Measurements from ENCODE around the gene TMEM169.
"Not testable (repeated sequence)": the region's sequence is repeated elsewhere in the genome, so short reads cannot be mapped to it uniquely, and the experiment has no call there.

TMEM169 gene

DNA sequence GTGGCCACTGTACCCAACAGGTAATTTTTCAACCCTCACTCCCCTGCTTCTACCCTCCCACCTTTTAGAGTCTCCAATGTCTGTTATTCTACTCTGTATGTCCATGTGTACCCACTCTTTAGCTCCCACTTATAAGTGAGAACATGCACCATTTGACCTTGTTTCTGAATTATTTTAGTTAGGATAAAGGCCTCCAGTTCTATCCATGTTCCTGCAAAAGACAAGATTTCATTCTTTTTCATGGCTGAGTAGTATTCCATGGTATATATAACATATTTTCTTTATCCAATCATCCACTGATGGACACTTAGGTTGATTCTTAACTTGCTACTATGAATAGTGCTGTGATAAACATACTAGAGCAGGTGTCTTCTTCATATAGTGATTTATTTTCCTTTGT is 9.2 kb upstream of the TMEM169 start:
- no peak for DNase-seq

DNA sequence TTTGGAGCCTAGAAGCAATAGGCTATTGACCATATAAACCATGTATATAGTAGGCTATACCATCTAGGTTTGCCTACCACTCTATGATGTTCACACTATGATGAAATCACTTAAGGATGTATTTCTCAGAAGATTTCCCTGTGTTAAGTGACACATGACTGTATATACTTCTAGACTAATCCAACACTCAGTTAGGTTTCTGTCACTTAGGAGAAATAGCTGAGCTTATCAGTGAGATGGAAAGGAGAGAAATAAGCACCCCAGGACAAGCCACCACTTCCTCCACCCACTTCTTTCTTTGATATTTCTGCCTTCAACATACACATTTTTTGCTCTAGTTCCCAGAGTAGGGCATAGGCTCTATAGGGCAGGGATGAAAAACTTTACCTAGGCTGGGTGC is 7.9 kb upstream of the TMEM169 start:
- DNase-seq, result no peak

DNA sequence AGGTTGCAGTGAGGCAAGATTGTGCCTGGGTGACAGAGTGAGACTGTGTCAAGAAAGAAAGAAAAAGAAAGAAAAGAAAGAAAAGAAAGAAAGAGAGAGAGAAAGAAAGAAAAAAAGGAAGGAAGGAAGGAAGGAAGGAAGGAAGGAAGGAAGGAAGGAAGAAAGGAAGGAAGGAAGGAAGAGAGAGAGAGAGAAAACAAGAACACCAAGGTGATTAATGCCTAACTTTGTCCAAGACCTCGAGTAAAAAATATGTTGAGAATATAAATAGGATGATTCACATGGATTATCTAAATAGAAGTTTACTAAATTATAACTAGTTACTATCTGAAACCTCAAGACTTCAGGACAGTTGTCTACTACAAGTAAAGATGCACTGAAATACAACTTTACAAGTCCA is 7.3 kb upstream of the TMEM169 start:
- no peak for DNase-seq

DNA sequence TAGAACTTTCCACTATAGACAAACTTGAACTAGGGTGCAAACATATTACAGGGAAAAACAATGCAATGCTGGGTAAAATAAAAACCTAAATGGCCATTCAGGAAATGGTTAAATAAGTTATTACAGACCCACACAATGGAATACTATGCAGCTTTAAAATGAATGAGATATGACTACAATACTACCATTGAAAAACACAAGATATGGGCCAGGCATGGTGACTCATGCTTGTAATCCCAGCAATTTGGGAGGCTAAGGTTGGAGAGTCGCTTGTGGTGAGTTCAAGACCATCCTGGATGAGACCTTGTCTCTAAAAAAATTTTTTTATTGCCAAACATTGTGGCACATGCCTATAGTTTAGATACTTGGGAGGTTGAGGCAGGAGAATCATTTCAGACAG is 6.9 kb upstream of the TMEM169 start:
- DNase-seq, result no peak

DNA sequence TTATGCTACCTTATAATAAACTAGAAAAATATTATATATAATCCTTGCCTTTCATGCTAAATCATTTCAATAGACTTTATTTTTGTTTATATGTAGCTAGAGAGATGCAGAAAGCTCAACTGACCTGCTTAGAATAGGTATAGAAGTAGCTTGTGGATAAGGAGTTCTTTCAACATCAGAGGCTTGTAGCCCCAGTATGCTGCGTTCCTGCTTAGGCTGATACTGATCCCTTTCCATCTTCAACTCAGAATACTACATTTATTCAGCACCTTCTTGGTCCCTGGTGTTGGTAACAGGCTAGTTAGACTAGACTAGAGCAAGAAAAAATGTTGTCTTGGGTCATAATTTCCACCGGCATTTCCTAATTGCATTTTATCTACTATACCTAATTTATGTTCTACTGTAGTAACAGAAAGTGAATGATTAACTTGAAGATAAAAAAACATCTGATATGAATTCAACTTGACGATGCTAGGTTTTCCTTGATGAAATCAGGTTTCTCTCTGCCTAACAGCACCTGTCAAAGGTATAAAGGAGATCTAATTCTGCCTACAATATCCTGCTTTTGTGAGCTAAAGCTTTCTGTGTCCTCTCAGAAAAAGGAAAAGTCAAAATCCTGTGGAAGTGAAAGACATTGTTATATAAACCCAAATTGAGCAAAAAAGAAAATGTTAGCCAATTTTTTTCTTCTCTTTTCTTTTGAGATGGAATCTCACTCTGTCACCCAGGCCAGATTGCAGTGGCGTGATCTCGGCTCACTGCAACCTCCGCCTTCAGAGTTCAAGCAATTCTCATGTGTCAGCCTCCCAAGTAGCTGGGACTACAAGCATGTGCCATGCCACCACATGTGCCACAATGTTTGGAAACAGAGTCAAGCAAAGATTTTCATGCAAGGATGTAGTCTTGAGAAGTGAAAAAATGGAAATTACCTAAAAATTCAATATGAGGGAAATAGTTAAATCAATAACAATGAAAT is 5.9 kb upstream of the TMEM169 start:
- no peak for DNase-seq

DNA sequence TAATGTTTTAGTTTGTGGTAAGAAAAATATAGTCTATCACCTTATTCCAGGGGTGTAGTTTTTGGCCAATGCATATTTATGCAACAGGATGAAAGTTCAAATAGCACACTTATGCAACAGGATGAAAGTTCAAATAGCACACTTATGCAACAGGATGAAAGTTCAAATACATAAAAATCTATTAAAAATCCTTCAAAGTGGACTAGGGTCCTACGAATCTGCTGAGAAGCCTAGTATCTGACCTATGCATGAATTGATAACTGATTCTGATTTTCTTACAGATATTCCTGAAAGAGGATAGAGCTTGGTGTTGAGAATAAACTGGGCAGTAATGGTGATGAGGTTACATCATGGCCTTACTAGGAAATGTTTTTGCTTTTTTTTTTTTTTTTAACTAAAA is 2.9 kb upstream of the TMEM169 start:
- no peak for DNase-seq

DNA sequence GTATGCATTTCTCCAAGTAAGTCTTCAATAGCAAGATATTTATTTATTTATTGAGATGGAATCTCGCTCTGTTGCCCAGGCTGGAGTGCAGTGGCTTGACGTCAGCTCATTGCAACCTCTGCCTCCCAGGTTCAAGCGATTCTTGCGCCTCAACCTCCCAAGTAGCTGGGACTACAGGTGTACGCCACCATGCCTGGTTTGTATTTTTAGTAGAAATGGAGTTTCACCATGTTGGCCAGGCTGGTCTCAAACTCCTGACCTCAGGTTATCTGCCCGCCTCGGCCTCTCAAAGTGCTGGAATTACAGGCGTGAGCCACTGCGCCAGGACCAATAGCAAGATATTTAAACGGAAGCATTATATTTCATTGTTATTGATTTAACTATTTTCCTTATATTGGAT is 1.7 kb upstream of the TMEM169 start:
- not testable (repeated sequence) for DNase-seq

DNA sequence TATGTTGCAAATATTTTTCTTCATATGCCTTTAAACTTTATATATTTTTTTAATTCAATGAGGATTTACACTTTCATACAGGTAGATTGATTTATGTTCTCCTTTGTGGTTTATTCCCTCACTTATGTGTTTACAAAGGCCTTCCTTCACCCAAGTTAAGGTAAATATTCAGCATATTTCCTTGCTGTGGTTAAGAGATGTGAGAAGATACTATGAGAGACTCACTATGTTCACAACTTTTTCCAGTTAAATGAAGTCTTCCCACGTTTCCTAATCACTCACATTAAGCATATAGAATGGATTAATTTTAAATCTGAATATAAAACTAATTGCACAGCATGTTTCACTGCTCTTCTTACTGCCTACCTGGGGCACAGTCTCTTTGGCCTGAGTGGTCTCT is 707 bp upstream of the TMEM169 start:
- no peak for DNase-seq

DNA sequence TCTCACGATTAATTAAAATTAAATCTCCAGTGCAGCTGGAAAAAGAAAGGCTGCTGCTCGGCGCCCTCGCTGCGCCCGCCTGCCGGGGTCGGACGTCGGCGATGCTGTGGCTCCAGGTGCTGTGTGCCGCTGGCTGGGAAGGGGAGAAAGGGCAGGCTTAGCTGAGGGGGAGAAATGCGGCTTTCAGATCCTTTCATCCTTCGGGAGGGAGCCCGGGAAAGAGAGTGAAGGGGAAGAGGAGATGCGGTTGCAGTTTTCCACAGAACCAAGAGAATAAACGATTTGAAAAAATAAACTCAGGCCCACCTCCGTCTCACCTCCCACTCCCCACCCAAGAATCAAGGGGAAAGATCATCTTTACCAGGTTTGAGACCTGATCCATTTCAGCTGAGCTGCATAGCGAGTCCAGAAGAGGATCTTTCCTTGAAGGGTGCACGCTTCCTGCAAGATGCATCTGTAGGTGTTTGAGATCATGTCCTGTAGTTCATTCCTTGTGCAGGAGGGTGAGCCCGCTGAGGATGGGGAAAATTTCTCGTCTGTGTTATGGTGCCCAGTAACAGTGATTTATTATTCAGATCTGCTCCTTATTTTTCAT is 495 bp downstream of the TMEM169 start:
- no peak for DNase-seq

DNA sequence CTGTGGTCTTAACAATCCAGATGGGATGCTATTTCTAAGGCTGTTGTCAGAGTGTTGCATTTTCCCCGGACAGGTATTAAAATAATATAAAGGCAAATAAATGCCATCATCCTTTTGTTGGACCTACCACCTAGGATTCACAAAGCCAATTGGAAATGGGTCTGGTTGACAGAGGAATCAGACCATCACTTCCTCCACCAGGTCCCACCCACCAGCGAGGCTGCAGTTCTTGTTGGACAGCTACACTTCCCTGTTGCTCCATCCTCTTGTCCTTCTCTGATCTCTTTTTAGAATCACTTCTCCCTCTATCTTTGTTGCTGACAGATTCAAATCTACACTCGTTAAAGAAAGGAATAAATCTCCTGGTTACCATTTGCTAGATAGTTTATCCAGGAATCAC is 1.1 kb downstream of the TMEM169 start:
- DNase-seq, result peak; percentile 24 to 31

DNA sequence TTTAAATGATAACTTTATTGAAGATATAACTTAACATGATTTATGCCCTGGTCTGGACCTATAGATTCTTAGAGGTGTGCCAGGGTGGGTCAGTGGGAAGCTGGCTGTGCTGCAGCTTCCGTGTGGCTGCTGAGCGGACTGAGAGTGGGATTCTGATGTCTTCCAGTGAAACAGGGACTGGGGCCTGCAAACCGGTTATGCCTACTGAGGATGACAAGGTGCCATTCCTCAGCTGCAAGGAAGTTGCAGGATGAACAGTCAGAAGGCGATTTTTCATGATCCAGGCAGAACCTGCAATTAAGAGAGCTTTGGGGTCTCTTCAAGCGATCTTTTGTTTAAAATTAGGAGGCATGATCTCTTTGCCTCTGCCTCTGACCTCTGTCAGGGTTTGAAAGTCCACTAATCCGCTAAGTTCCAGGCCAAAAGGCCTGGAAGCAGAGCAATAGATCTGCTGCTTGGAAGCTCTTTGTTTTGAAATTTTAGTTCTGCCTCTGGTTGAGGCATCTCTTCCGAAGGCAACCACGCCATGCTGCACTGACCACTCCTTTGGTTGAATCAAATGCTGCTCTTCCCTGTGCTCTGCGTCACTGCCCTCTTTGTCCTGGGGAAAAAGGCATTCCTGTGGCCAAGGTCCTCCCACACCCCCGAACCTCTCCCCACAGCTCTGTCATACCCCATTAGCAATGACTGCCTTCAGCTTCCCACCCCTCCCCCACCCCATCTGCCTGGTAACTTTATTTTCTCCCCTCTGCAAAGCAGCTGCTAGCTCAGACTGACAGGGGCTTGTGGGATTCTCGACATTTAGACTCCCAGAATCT is 2.0 kb downstream of the TMEM169 start:
- DNase-seq, result no peak

DNA sequence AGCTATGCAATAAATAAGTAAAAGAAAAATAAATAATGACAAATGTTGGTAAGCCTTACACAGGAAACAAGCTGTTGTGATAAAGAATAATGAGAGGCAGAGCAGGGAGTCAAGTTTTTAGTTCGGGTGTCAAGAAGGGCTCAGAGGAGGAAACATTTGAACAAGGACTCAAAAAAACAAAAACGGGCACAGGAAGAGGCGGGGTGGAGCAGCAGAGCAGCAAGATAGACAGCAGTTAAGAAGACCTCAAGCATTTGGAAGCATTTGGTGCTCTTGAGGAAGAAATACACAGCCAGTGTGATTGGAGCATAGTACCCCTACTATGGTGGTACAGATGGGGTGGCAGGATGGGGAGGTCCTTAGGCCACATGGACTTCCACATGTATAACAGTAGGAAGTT is 2.8 kb downstream of the TMEM169 start:
- DNase-seq, result no peak

DNA sequence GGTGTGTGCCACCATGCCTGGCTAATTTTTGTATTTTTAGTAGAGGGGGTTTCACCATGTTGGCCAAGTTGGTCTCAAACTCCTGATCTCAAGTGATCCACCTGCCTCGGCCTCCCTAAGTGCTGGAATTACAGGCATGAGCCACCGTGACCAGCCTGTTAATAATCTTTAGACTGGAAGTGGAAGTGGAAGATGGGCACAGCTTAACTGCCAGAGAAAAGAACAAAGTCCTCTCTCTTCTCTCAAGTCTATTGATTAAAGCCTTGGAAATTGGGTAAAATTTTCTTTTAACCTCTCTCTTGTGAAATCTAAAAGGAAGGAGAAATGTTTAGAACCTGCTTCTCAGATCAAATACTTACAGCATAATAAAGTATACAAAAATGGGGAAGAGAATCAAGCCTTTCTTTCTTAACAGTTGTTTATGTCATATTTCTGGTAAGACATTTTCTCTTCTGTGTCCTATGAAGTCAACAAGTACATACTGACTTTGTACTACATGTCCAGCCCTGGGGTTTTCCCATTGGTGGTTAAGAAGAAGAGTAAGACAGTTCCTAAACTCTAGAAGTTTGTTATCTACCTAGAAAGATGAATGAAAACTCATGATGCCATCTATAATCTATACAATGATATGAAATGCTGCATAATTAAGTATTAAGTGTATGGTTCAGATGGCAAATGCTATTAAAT is 4.6 kb downstream of the TMEM169 start:
- no peak for DNase-seq

DNA sequence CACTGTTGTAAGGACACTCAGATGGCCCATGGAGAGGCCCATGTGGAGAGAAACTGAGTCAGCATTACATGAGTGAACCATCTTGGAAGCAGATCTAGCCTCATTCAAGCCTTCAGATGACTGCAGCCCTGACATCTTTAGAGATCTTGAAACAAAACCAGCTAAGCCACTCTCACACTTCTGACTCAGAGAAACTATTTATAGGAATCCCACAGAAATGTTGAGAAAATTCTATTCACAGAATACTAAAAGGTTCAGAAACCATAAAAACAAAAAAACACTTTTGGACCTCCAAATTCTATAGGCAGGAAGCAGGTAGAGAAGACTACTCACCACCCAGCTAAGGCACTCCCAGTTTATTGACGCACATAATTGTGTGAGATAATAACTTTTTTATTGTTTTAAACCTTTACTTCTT is 8.7 kb downstream of the TMEM169 start:
- no peak for DNase-seq

DNA sequence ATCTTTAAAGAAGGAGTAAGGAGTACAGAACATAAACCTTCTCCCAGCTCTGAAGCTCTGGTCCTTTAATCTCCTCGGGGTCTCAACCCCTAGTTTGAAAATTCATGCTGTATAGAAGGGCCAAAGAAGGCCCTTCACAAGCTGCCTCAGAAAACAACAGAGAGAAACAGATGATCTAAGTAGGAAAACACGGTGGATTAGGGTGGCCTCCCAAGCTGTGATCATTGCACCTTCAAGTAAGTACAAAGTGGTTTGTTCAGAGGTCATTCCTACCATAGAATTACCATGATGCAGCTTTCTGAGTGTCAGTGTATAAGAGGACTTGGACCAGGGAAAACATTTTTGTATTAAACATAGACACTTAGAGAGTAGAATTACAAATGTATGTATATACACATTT is 10.9 kb downstream of the TMEM169 start:
- DNase-seq, result no peak

DNA sequence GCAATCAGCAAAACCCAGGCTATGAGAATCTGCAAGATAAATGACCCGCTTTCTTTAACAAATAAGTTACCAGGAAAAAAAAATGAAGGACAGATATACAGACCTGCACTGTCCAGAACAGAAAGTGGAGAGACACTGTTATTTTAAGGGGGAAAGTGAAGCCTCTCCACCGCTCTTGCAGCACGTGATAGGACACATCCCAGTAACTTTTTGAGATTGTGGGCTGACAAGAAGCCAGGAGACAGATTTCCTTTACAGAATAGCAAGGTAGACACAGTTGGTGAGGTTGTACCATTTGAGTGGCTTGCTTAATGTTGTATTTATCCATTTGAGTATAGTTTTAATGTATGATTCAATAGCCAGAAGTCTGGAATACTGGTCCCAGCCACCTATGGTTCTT is 13.0 kb downstream of the TMEM169 start:
- DNase-seq, result no peak

DNA sequence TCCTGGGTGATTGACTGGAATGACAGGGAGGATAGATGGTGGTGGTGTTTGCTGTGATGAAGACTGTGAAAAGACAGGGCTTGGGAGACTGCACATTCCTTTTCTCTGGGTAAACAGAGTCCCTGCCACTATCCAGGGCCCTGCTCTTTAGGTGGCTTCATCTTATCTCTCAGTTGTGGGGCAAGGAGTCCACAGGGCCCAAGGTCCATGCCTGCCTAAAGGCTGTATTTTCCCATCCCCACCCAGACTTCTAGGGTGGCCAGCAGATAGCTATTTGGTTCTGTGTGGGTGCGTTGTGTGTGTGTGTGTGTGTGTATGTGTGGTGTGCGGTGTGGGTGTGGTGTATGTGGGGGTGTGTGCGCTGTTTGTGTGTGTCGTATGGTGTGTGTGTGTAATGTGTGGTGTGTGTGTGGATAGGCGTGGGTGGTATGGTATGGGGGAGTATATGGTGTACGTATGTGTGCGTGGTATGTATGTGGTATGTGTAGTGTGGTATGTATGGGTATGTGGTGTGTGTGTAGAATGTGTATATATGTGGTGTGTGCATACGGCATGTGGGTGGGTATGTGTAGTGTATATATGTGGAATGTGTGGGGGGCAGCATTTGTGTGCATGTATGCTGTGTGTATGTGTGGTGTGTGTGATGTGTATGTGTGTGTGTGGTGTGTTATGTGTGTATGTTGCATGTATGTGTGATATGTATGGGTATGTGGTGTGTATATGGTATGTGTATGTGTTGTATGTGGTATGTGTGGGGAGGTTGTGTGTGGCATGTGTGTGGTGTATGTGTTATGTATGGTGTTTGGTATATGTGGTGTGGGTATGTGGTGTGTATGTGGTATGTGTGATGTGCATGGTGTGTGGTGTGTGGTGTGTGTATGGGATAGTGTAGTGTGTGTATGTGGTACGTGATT is 17.0 kb downstream of the TMEM169 start:
- DNase-seq, result no peak

DNA sequence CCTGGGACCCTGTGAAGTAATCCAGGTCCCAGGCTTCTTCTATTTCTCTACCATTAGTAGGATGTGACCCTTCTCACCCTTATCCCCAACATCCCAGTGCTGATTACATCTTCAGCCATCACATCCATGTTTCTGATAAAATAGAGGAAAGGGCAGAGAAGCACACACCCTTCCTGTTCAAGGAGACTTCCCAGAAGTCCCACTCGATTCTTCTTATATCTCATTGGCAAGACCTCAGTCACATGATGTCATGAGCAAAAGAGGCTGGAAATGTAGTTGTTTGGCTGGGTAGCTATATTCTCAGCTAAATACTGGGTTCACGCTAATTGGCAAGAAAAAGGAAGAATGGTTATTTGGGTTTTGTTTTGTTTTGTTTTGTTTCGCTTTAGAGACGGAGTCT is 19.4 kb downstream of the TMEM169 start:
- no peak for DNase-seq

DNA sequence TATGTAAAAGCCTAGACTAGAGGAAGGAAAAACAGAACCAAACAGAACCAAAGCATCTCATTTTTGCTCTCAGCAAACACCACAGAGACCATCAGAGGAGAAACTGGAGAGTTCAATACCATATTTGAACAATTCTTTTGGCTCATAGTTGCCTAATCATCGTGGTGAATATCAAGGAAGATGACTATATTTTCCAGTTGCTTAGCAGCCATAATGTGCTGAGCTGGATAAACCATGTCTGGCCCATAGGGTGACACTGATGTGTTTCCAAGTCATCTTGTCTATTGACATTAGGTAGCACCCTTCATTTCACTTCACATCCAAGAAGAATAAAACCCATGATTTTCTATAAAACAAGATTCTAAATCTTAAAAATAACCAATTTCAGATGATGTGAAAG is 21.5 kb downstream of the TMEM169 start:
- DNase-seq, result no peak

DNA sequence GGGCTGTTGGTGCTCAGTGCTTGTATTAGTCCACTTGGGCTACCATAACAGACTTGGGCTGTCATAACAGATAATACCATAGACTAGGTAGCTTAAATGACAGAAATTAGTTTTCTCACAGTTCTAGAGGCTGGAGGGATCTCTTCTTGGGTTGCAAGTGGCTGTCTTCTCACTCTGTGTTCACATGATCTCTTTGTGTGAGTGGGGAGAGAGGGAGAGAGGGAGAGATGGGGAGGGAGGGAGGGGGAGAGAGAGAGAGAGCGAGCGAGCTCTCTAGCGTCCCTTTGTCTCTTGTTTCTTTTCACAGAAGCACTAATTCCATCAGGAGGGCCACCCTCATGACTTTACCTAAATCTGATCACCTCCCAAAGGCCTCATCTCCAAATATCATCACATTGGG is 23.0 kb downstream of the TMEM169 start:
- DNase-seq, result no peak

DNA sequence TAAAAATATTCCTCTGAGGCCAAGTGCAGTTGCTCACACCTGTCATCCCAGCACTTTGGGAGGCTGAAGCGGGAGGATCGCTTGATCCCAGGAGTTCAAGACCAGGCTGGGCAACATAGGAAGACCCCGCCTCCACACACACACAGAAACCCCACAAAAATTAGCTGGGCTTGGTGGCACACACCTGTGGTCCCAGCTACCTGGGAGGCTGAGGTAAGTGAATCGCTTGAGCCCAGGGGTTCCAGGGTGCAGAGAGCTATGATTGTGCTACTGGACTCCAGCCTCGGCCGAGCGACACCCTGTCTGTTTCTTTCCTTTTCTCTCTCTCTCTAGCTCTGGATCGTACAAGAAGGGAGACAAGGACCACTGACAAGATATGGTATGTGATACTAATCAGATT is 25.6 kb downstream of the TMEM169 start:
- DNase-seq, result no peak

DNA sequence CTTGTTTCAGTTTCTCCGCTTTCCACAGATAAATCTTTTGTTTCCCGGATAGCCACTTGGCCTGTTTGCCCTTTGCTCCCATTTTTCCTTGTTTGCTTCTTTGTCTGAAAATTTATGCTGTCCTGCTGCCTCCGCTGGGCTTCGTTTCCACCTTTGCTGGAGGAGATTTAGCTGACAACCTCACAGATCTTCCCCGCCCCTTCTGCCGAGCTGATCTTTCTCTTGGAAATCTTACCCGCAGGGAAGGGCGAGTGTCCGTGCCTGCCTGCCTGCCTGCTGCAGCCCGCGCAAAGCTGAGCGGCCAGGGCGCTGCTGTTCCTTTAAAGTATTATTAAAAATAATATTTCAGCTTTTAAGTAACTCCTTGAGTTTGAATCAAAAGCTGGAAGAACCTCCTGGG is 26.0 kb downstream of the TMEM169 start:
- no peak for DNase-seq
